Raji (cell line): ENCODE data around the gene HIRA.
A peak's percentile ranks its signal among the peaks of the same experiment; 100 is the strongest.

Experiments
- POLR2A ChIP-seq: IDR thresholded peaks from 2 replicates; pipeline ENCODE4 v1.6.1; 2011; ENCODE audit warnings: low read depth, low read length, control low read depth; ENCODE audit not compliant: insufficient read depth

HIRA gene

DNA sequence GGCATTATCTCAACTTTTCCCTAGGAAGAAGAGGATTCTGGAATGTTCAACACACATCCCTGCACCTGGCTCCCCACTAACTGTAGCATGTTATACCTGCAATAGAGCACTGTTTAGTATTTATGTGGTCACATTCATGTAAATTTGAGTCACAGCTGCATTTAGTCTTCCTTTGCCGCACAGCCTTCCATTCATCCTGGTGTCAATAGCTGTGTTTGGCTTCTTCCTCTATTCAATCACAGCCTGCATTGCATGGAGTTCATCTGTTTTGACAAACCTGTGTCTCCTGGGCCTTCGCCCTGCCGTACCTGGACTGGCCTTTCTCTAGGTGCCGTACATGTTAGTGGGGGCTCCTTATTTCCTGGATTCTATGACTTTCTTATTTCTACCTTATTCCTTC is 20.0 kb upstream of the HIRA start:
- TF ChIP-seq POLR2A: no peak

DNA sequence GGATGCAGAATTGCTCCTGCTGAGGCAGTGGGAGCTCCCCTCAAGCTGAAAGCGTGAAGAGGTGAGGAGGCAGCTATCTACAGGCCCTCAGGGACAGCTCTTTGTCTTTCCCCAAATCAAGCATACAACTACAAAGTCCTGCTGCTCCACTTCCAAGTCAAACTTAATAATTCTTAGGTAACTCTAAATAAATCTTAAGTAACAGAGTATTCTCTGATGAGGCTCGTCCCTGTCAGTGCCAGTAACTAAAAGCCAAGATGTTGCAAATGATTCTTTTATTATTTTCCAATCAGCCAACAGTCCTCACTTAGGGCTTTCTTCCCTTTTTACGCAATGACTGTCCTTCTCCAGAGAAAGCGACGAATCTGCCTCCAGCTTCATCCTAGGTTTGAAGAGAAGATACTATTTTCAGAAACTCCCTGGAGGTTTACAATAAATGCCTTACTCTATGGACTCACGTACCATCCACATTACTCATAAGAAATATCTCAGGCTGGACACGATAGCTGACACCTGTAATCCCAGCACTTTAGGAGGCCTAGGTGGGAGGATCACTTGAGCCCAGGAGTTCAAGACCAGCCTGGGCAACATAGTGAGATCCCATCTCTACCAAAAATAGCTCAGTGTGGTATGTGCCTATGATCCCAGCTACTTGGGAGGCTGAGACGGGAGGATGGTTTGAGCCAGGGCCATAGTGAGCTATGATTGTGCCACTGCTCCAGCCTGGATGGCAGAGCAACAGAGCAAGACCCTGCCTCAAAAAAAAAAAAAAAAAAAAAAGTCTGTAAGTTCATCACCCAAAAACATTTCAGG is 19.0 kb upstream of the HIRA start:
- TF ChIP-seq POLR2A: no peak

DNA sequence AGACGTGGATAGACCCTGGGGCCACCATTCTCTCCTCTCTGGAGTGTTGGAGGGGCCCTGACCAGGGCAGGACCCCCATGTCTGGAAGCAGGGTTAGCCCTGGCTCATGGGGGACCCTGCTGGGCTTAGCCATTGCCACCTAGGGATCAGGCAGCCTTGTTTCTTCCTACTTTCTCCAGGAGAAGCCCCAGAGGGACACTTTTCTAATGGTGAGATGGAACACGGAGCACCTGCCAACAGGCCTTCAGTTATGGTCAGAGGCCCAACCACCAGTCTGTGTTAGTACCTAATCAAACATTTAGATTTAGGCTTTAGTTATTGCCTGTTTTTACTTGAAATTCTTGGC is 17.9 kb upstream of the HIRA start:
- TF ChIP-seq POLR2A: no peak

DNA sequence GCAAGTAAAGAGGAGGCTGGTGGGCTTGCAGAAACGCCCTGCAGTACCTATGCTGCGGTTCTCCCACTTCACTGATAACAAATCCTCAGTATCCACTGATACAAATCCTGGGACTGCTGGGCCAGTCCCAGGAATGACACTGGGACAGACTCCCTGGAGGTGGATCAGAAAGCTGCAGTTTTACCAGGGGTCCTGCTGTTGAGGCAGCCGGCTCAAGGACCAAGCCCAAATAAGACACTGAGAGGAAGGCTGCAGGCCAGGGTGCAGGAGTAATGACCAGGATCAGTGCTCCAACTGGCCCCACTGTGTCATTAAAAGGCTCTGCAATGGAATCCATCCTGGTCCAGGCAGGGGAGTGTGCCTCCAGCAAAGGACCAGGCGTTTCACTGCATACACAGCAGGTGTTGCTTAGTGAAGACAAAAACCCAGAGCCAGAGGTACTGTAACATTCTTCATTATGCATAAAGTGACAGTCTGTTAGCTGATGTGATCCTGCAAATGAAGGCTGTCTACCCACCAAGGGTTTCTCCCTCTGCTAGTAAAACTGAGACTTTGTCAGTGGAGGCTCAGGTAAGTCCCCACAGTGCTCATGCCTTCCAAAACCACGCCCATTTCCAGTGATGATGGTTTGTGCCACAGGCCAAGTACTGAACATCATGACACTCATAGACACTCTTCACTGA is 17.3 kb upstream of the HIRA start:
- TF ChIP-seq POLR2A: no peak

DNA sequence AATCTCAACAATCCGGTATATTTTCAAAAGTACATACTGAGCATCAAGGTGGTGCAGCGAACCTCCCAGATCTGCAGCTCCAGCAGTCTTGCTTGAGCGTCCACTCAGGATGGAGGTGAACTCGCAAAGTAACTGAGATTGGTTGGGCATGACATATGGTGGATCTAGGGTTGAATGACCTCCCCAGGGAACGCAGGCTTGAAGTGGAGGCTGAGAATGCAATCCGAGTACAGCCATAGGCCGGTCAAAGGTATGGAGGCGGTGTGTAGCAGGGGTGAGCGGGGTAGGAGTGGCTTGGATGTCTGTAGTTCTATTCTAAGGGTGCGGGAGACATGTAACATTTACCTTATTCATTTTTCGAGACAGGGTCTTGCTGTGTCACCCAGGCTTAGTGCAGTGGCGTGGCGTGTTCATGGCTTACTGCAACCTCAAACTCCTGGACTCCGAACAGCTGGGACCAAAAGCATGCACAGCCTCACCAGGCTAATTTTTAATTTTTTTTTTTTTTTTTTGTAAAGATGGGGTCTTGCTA is 16.6 kb upstream of the HIRA start:
- TF ChIP-seq POLR2A: no peak

DNA sequence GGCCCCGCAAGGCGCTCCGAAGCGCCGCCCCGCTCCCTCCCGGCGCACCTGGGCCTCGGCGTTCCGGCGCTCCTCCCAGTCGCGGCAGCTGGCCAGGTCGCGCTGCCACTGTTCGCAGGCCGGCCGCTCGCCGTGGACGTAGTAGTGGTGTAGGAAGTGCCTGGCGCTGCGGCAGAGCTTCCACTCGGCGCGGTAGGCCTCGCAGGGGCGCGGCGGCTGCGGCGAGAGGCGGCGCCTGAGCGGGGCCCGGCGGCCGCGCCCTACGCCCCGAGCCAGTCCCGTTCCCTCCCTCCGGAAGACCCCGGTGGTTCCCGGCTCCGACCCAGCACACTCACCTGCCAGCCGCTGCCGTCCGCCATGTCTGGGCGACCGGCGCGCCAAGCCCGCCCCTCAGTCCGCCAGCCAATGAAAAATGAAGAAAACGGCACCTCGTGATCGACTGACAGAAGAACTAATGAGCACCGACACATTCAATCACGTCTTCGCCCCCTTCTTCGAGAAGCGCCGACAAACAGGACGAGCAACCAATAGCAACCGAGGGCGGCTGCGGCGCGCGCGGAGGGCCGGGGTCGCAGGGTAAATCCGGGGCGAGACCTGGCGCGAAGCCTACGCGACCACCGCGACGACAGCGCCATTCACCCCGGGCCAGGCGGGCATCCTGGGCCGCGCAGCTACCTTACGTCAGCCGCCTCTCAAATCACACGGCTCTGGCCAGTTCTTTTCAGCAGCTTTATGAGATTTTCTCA is 16.0 kb upstream of the HIRA start, which contains the start of gene C22orf39:
TSS of gene C22orf39 (minus strand) at position 382 of the 746 bp plus-strand sequence. CDS start at position 359, 23 bp downstream.
- TF ChIP-seq POLR2A: peak; percentile 79

DNA sequence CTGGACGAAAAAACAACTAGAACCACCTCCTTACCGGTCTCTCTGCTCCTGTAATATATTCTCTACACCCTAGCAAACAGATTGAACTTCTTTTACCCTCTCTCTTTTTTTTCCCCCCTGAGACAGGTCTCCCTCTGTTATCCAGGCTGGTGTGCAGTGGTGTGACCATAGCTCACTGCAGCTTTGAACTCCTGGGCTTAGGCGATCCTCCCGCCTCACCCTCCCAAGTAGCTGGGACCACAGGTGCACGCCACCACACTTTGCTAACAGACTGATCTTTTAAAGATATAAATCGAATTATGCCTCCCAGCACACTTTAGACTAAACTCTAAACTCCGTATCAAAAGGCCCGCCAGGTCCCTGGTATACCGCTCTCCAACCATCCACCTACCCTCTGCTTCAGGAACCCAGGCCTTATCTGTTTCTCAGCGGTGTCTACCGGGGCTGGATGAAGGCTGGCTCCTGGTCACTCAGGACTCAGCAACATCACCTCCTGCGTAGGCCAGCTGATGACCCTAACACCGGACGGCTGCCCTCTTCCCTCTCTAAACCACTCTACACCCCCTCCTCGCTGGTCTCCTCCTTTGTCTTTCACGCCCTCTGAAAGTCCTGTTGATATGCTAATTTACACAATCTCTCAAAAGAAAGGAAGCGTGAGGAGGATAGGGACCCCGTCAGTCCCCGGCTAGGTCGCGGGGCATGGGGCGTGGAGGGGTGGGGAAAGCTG is 15.2 kb upstream of the HIRA start:
- TF ChIP-seq POLR2A: no peak

DNA sequence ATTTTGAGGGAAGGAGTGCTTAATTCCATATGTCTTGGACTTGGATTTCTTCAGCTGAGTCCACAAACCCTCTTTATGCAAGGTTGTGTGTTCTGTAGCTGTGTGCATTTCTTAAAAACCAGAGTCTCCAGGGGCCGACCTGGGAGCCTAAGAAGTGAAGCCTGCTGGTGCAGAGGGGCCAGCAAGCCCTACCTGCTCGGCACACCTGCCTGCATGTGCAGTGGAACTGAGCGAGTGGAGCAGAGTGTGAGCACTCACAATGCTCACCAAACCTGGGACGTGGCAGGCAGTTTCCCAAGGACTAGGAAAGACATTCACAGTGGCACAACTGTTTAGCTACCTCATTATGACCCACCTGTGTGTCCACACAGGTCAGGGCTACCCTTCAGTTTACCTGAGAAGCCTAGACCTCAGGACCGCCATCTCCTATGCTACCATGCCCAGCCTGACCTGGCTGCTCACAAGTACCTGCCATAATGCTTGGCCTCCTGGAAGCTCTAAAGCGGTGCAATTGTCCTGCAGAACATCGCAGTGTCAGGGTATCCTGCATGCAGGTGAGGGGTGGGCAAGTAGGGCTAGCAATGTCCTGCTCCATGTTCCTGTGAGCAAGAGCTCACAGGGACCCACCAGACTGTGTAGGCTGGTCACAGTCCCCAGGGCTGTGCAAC is 12.1 kb upstream of the HIRA start:
- no peak for TF ChIP-seq POLR2A

DNA sequence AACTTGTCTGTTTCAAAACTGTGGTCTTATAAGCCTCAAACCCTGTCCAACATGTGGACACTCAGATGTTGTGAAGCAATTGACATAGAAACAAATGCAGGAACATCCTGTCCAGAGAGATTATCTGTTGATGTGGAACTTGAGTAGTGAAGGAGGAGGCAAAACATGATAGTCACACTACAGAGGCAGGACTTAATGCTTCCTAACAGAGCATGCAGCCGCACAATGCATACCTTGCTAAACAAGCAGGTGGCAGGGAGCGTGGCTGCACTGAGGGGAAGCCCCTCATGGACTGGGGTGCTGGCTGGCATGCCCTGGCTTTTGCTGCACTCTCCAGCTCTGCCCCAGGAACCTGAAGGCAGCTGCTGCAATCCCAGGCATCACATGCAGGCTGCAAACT is 10.6 kb upstream of the HIRA start:
- no peak for TF ChIP-seq POLR2A

DNA sequence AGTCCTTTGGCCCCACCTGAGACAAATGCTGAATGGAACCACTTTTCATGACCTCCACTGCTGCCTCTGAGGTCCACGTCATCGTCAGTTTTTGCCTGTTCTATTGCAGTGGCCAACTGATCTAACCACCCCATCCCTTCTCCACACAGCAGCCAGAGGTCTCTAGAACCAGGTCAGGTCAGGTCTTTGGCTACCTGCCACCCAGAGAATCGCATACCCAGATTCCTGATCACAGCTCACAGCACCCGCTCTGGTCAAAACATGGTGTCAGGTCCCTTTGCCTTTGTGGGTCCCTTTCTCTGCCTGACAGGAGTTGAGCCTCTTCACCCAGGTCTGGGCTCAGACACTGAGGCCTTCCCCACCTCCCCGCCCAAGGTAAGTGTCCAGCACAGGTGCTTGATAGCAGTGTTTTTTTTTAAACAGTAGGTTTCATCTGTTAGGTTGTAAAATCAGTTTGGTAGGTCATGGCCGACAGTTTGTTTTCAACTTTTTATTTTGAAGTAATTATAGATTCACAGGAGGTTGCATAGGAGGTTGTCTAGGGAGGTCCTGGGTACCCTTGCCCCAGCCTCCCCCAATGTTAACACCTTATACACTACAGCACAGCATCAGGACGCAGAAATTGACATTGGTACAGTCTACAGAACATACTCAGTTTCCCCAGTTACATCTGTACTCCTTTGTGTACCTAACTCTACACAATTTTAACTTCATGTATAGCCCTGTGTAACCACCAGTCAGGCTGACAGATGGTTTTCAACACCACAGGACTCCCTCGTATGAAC is 9.1 kb upstream of the HIRA start:
- TF ChIP-seq POLR2A: no peak

DNA sequence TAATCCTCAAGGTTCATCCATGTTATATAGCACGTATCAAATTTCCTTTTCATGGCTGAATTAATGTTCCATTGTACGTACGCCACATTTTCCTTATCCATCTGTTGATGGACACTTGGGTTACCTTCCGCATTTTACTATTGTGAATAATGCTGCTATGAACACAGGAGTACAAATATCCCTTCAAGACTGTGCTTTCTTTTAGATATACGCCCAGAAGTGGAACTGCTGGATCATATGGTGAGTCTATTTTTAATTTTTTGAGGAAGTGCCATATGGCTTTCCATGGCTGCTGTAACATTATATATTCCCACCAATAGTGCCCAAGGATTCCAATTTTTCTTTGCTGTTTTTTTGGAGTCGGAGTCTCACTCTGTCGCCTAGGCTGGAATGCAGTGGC is 6.8 kb upstream of the HIRA start:
- no peak for TF ChIP-seq POLR2A

DNA sequence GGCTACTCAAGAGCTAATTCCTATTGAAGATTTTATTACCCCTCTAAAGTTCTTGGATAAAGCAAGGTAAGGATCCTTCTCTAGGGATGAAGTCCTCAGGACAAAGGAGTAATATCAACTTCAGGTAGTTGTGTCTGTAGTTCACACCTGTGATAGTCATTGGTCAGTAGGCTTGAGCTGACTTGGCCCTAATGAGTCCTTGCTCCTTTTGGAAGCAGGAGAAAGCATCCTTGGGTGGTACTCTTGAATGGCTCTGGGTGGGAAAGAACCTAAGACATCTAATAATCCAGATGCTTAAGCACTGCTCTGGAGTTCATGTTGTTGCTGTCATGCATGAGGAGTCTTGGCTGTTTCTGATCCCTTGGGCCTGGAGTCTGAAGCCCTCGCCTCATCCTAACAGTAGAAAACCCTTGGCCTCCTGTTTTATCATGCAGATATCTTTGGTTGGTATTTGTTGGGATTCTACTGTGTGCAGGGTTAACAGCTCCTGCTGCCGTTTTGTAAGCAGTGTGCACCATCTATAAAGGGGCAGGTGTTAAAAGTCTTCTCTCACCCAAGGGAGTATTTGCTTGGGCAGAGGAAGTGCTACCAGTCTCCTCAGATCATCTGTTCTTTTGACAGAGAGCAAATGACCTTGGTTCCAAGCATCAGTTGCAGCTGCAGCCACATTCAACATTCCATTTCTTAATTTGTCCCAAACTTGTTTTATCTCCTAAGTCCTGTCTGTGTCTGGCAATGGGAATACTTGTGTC is 3.5 kb upstream of the HIRA start:
- no peak for TF ChIP-seq POLR2A

DNA sequence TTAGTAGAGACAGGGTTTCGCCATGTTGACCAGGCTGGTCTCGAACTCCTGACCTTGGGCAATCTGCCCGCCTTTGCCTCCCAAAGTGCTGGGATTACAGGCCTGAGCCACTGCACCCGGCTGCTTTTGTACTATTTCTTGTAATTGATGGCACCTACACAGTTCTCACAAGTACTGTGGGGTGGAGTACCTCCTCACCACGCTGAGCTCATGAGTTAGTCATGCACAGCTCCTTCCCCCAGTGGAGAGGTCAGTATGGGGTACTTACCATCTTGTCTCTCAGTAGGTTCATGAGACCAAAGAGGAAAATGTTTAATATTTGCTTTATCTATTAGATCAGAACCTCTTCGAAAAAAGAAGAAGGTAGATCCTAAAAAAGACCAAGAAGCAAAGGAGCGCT is 2.9 kb upstream of the HIRA start:
- no peak for TF ChIP-seq POLR2A
